GM21529 (cell line): ENCODE results near the gene RGS17.
A peak's percentile ranks its signal among the peaks of the same experiment; 100 is the strongest.
"Not testable (repeated sequence)": the region's sequence is repeated elsewhere in the genome, so short reads cannot be mapped to it uniquely, and the experiment has no call there.

Experiments
- ATAC-seq: cut with Tn5 transposase; IDR thresholded peaks from one replicate; pipeline ENCODE4 v1.9.1; 2021; ENCODE audit not compliant: unreplicated experiment

RGS17 gene

GRCh38 chr6:152999538-152999937, 131.5 kb downstream of the RGS17 start:
- ATAC-seq = not testable (repeated sequence)

DNA sequence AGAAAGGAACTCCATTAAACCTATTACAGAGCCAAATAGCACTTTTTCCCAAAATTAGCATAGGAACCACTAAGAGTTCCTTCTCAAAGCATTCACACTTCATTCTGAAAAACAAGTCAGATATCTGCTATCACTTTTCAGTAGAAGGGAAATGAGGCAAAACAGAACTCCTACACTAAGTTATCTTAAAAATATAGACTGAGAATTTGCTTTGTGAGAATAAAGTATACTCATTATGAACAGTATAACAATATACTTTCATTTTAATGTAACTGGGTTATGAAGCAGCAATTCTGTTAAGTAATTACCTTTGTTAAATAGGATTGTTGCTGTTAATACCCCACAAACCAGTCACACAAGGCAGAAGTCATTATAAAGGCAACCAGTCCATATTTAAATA, 137.2 kb downstream of the RGS17 start:
- ATAC-seq = no peak

DNA sequence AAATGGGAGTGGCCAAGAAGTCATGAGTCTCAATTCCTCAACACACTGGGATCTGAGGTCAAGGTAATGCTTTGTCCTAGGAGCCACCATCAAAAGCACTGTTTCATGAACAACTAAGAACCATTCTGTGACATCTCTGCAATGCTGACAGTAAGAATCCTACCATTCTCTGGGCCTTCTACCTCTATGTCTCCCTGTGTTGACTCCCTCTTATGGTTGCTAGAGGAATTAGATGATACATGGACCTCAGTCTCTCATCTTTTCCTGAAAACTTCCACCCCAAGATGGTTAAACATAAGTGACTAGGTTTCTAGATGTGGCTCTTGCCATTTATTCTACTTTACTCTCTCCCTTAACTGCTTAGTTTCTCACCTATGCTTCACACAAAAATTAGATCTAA, 137.7 kb downstream of the RGS17 start:
- peak; percentile 44 for ATAC-seq

- ATAC-seq = no peak
These were observed 144.1 kb downstream of the RGS17 start for GRCh38 chr6:152986978-152987377.

- ATAC-seq = not testable (repeated sequence)
These were observed 145.8 kb downstream of the RGS17 start for GRCh38 chr6:152985300-152985699.

GRCh38 chr6:152984513-152984872, 146.6 kb downstream of the RGS17 start:
- peak; percentile 33 for ATAC-seq

GRCh38 chr6:152983637-152984512, 147.2 kb downstream of the RGS17 start:
- ATAC-seq = peak; percentile 26

- peak; percentile 74 for ATAC-seq
These were observed 148.0 kb downstream of the RGS17 start, which contains the start of gene FBXO5 for GRCh38 chr6:152982904-152983636. TSS of gene FBXO5 (minus strand) at chr6:152983041. CDS start at chr6:152982959, 82 bp downstream.

- peak; percentile 1 for ATAC-seq
These were observed 148.8 kb downstream of the RGS17 start for GRCh38 chr6:152981989-152982903.

DNA sequence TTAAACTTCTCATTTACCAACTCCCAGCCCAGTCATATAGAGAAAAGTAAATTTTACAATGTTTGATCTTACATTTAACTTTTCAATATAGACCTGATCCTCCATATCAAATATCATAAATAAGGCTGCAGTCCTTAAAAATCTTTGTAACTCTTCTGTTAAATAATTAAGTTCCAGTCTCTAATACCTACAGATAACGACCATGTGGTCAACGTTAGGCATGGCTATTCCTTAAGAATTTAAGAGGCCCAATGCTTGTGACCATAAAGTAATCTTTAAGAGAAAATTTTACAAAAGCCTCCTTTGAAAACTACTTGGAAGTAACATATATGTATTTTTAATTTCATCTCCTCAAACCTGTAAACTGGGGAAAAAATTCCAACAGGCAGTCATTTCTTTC, 149.9 kb downstream of the RGS17 start:
- ATAC-seq = no peak

- no peak for ATAC-seq
These were observed 150.4 kb downstream of the RGS17 start for GRCh38 chr6:152980656-152981055.

GRCh38 chr6:152979116-152979515, 152.0 kb downstream of the RGS17 start:
- ATAC-seq = no peak

DNA sequence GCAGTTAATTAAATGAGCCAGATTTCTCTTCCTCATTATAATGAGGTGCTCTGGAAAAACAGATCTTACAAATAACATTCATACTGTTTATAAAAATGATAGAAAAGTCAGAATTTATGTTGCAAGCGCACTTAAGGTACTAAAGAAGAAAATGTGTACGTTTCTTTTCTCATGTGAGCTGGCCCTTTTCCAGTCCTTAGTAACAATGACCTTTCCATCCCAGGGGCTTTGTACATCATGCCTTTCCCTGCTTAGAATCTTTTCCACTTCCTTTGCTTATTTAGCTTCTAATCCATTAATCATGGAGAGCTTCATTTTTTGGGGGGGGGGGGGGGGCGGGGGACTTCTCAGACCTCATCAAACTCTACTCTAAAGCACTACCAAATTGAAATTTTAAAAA, 153.0 kb downstream of the RGS17 start:
- ATAC-seq = no peak

DNA sequence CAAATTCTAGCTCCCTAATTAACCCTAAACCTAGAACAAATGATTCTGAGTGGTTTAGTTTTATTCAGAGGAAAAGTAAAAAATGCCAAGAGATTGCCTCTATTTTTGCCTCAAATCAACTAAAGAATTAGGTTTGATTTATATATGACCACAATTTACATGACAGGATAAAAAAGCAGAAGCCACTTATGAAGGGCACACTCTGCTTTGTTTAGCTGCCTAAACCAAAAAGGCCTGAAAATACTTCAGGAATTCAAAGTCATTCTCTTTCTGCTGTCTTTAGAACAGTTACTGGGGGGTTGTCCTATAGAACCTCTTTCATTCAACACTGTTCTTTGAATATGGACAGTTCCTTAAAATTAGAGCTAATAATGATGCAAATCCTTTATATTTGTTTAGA, 153.5 kb downstream of the RGS17 start:
- no peak for ATAC-seq

- ATAC-seq = no peak
These were observed 154.3 kb downstream of the RGS17 start for GRCh38 chr6:152976749-152977148.

GRCh38 chr6:152975204-152975915, 155.7 kb downstream of the RGS17 start:
- ATAC-seq = no peak

- ATAC-seq = no peak
These were observed 157.2 kb downstream of the RGS17 start for GRCh38 chr6:152973916-152974315.

DNA sequence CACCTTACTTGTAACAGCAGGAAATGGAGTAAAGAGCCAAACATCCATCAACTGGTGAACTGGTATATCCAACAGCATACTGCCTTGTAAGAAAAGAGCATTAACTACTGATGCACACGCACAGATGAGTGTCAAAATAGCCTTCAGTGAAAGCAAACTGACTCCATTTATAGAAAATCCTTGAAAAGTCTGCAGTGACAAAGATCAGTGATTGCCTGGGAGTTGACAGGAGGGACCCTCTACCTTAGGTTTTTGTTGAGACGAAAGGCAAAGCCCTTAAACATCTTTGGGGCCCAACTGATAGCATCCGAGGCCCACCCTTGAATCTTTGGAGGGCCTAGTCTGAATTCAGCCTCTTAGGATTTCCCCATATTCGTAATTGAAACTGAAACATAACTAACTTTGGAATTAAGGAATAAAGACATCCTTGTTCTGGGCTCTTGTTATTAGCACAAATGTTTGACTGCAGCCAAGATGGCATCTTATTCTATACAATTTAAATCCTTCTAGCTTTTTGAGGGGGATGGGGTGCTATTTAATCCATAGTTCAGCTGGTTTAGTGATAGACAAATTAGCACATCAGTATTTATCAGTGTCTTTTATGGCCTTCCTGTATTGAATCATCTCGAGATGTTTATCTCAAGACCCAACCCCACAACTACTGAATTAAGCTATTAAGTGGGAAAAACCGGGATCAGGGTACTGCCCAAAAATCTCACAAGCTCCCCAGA, 161.2 kb downstream of the RGS17 start:
- no peak for ATAC-seq

GRCh38 chr6:152966168-152966894, 164.8 kb downstream of the RGS17 start:
- ATAC-seq = not testable (repeated sequence)
